BLaER1 treated with 17β-estradiol and CSF1 and Interleukin-3, amounts not matched to agents 10 nM and 100 nM (cell line): ENCODE measurements around the gene MIER1.

ENCODE experiments used
- H3K27ac ChIP-seq, 11 experiments: shearing (Covaris generic); formaldehyde crosslinking; 2 replicates each; pipeline ENCODE4 v1.8.1; 2022
- H3K27me3 ChIP-seq, 11 experiments: shearing (Covaris generic); formaldehyde crosslinking; 2 replicates each; pipeline ENCODE4 v1.8.1; 2022
- H3K36me3 ChIP-seq, 11 experiments: shearing (Covaris generic); formaldehyde crosslinking; 2 replicates each; pipeline ENCODE4 v1.8.1; 2022
- H3K4me1 ChIP-seq, 10 experiments: shearing (Covaris generic); formaldehyde crosslinking; 2 replicates each; pipeline ENCODE4 v1.8.1; 2022
- H3K4me2 ChIP-seq, 11 experiments: shearing (Covaris generic); formaldehyde crosslinking; 2 replicates each; pipeline ENCODE4 v1.8.1; 2022
- H3K4me3 ChIP-seq, 10 experiments: shearing (Covaris generic); formaldehyde crosslinking; 2 replicates each; pipeline ENCODE4 v1.8.1; 2022
- H3K9ac ChIP-seq, 11 experiments: shearing (Covaris generic); formaldehyde crosslinking; 2 replicates each; pipeline ENCODE4 v1.8.1; 2022
- H3K9me3 ChIP-seq, 11 experiments: shearing (Covaris generic); formaldehyde crosslinking; replicated peaks in 1 of 11; 2 replicates each; pipeline ENCODE4 v1.8.1; 2022
- H4K20me1 ChIP-seq, 11 experiments: shearing (Covaris generic); formaldehyde crosslinking; 2 replicates each; pipeline ENCODE4 v1.8.1; 2022
- Cebpa-rat ChIP-seq, 11 experiments: shearing (Covaris generic); IDR thresholded peaks; 2 replicates each; pipeline ENCODE4 v1.8.1; 2022

The MIER1 gene

DNA sequence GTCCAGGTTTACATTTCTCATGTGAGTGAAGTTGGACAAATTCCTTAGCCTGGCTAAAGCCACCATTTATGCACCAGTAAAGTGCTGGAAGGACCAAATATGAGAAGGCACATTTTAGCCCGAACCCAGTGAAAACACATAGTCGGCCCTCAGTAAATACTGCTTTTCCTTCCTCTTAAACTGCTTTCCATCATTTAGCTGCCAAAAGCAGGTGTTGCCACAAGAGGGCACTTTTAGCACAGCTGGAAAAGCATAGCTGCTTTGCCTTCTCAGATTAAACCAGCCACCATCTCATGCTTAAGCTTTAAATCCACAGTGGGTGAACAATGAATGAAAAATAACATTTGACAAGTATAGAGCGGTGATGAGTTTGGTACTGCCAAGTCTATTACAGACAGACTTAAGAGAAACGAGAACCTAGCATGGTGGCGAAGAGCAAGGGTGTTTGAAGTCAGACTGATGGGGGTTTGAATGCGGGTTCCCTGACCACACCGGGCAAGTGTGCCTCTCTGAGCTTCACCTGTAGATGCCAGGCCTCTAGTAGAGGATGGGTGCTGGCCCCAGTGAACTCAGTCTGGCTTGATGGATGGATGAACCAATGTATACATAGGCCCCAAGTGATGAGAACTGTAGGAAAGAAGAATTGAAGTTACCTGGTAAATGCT lies 71.4 kb downstream of the MIER1 start:
- no peak for TF ChIP-seq Cebpa-rat (IDR thresholded peaks at IDR 0.05)
- H3K4me2 ChIP-seq: peak overlapping the region in 2 of 11 experiments; percentile 38 to 41; a peak in 3 of 22 replicates
- H3K27me3 ChIP-seq: no peaks in the 10 kb centered on the region
- no peaks in the 10 kb centered on the region for H3K9me3 ChIP-seq
- H3K4me3 ChIP-seq: no peak overlapping the region
- H3K36me3 ChIP-seq: peaks cover 6 to 52% (median 32%) of the 10 kb centered on the region in 11 experiments; a peak in 18 of 22 replicates
- no peaks in the 10 kb centered on the region; a peak in 1 of 22 replicates for H4K20me1 ChIP-seq
- peaks cover 5 to 13% (median 9%) of the 10 kb centered on the region in 10 experiments; a peak in 14 of 20 replicates for H3K4me1 ChIP-seq
- no peak overlapping the region for H3K27ac ChIP-seq
- no peak overlapping the region for H3K9ac ChIP-seq

DNA sequence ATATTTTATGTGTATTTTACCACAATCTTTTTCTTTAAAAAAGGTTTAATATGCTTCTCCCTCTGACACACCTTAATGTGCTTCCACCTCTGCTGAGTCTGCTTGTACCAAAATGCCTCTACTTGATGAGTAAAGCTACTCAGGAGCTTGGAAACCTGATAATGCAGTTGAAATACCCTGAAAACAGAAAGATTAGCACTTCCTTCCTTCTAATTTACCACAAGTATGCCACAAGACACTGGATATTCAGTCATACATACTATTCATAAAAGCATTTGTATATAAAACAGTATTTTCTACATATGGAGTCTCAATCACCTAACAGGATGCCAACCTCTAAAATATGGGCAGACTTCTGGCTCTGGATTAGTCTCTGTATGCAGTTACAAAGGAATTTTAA lies 74.2 kb downstream of the MIER1 start:
- no peaks in the 10 kb centered on the region for H3K27me3 ChIP-seq
- H3K4me1 ChIP-seq: peaks cover 5 to 13% (median 9%) of the 10 kb centered on the region in 10 experiments; a peak in 14 of 20 replicates
- peak overlapping the region in 5 of 11 experiments; percentile 13 to 33 (median 22); a peak in 6 of 22 replicates for H3K4me2 ChIP-seq
- H3K27ac ChIP-seq: no peak overlapping the region
- no peaks in the 10 kb centered on the region for H4K20me1 ChIP-seq
- peaks cover 24 to 66% (median 50%) of the 10 kb centered on the region in 11 experiments for H3K36me3 ChIP-seq
- no peak for TF ChIP-seq Cebpa-rat (IDR thresholded peaks at IDR 0.05)
- no peak overlapping the region for H3K9ac ChIP-seq
- H3K4me3 ChIP-seq: no peak overlapping the region
- H3K9me3 ChIP-seq: no peaks in the 10 kb centered on the region

DNA sequence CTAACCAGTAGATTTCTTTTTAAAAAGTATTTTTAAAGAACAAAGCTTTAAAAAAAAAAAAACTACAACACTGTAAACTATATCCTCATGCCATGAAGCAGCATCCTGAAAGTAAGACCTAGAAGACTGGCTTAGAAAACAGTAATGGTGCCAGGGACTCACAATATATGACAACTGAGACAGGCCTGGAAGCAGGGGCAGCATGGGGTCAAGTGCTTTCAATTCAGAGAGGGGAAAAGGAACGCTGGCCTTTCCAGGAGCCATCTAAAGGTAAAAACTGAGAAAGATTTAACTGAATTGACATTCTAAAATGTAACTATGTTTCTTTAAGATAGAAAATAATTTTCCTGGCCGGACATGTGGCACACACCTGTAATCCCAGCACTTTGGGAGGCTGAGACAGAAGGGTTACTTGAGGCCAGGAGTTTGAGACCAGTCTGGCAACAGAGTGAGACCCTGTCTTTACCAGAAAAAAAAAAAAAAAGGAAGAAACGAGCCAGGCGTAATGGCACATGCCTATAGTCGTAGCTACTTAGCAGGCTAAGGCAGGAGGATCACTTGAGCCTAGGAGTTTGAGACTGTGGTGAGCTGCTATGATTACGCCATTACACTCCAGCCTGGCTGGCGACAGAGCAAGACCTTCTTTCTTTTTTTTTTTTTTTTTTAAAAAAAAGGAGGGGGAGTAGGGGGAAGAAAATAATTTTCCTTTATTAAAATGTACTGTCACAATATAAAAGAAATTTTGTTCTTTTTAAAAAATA lies 75.0 kb downstream of the MIER1 start:
- Histone ChIP-seq H3K4me3 (no peak overlapping the region), H3K4me1 (peaks cover 5 to 13% (median 9%) of the 10 kb centered on the region in 10 experiments; a peak in 14 of 20 replicates), H4K20me1 (no peaks in the 10 kb centered on the region; a peak in 1 of 22 replicates), H3K27me3 (no peaks in the 10 kb centered on the region), H3K4me2 (no peak overlapping the region), H3K9me3 (no peaks in the 10 kb centered on the region), H3K36me3 (peaks cover 32 to 75% (median 55%) of the 10 kb centered on the region in 11 experiments), H3K9ac (no peak overlapping the region), H3K27ac (no peak overlapping the region)
- no peak for TF ChIP-seq Cebpa-rat (IDR thresholded peaks at IDR 0.05)

DNA sequence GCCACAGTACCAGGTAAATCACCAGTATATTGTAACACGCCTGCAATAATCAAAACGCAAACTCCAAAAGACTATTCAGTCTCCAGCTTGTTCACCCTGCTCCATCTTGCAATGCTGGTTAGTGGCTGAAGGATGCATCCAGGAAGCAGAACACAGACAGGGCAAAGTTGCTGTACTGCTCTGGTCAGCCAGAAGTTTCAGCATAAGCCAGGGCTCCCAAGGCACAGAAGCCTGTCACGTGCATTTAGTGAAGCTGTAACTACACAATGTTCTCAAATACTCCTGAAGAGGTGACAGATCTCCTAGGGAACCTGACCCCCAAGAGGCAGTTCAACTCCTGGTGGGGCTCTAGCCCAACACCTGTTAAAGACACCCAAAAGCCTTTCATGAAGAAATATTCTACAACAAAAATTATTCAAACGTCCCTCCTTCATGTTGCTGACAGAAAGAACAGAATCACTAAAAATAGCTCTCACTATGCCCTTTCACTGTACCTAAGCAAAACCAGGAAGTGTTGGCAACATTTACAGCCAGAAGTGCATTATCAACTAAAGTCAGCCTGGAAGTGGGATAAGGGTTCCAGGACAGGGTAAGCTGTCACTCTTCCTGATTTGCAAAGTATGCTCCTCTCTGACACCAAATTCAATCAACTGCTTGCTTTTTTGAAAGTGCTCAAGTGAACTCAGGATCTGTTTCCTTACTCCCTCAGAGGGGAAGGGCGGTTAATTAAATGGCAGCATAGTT lies 77.1 kb downstream of the MIER1 start:
- H3K27ac ChIP-seq: no peak overlapping the region
- no peak for TF ChIP-seq Cebpa-rat (IDR thresholded peaks at IDR 0.05)
- no peak overlapping the region for H3K4me2 ChIP-seq
- no peaks in the 10 kb centered on the region for H3K9me3 ChIP-seq
- H3K9ac ChIP-seq: no peak overlapping the region
- peaks cover 51 to 88% (median 73%) of the 10 kb centered on the region in 11 experiments for H3K36me3 ChIP-seq
- peaks cover 0 to 13% (median 8%) of the 10 kb centered on the region in 10 experiments; a peak in 13 of 20 replicates for H3K4me1 ChIP-seq
- H4K20me1 ChIP-seq: no peaks in the 10 kb centered on the region; a peak in 2 of 22 replicates
- H3K27me3 ChIP-seq: no peaks in the 10 kb centered on the region
- no peak overlapping the region for H3K4me3 ChIP-seq

DNA sequence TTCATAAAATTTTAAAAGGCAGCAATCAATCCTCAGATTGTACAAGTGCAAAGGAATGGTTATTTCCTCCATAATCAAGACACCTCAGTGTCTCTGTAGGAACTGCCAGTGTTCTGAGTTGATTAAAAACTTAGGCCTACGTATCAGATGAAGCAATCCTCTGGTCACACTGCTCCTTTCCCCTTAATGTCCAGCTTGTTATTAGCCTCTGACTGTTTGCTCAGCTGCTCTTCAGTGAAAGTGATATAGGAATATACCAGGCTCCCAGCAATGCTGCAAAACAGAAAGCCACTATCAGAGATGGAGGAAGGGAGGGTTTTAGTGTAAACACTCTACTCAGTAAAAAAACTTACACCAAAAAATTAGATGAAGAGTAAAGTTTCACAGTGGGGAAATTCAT lies 79.4 kb downstream of the MIER1 start:
- no peaks in the 10 kb centered on the region for H3K9me3 ChIP-seq
- H3K4me2 ChIP-seq: no peak overlapping the region
- H4K20me1 ChIP-seq: peaks cover 0 to 4% (median 0%) of the 10 kb centered on the region in 11 experiments; a peak in 2 of 22 replicates
- TF ChIP-seq Cebpa-rat (IDR thresholded peaks at IDR 0.05): no peak
- H3K4me3 ChIP-seq: no peak overlapping the region
- H3K27me3 ChIP-seq: no peaks in the 10 kb centered on the region
- no peak overlapping the region for H3K27ac ChIP-seq
- H3K9ac ChIP-seq: no peak overlapping the region
- H3K4me1 ChIP-seq: peaks cover 0 to 8% (median 3%) of the 10 kb centered on the region in 10 experiments; a peak in 10 of 20 replicates
- H3K36me3 ChIP-seq: peaks cover 59 to 93% (median 83%) of the 10 kb centered on the region in 11 experiments

DNA sequence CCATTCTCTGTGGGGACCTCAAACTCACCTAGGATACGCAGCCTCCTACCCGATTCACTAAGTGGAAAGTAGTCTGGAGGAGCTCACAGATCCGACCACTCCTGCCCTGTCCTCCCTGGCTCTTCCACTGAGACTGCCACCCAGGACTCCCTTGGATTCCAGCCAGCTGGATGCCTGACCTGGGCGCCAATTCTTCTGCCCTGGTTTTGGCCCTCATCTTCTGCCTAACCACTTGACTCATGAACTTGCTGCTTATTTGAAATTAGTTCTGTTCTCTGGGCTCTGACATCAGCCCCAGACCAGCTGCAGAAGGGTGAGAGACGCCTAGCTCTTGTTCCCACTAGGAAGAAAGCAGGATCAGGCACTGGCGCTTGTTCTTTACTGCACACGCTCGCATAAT lies 80.3 kb downstream of the MIER1 start:
- H3K36me3 ChIP-seq: peaks cover 68 to 97% (median 88%) of the 10 kb centered on the region in 11 experiments
- H4K20me1 ChIP-seq: peaks cover 0 to 4% (median 0%) of the 10 kb centered on the region in 11 experiments; a peak in 2 of 22 replicates

DNA sequence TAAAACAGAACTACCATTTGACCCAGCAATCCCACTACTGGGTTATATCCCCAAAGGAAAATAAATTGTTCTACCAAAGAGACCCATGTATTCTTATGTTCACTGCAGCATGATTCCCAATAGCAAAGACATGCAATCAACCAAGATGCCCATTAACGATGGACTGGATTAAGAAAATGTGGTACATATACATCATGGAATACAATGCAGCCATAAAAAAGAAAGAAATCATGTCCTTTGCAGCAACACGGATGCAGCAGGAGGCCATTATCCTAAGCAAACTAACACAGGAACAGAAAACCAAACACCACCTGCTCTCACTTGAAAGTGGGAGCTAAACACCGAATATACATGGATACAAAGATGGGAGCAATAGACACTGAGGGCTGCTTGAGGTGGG lies 85.0 kb downstream of the MIER1 start:
- Histone ChIP-seq H3K9ac (no peak overlapping the region), H3K27me3 (no peaks in the 10 kb centered on the region), H3K9me3 (peaks cover 0 to 10% (median 6%) of the 10 kb centered on the region in 11 experiments; a peak in 12 of 22 replicates), H3K4me3 (no peak overlapping the region), H3K27ac (no peak overlapping the region), H3K4me2 (no peak overlapping the region), H4K20me1 (peaks cover 0 to 4% (median 0%) of the 10 kb centered on the region in 11 experiments; a peak in 2 of 22 replicates), H3K4me1 (no peaks in the 10 kb centered on the region), H3K36me3 (peaks cover 74 to 93% (median 86%) of the 10 kb centered on the region in 11 experiments)
- no peak for TF ChIP-seq Cebpa-rat (IDR thresholded peaks at IDR 0.05)

More for the DNA sequence above, 80.3 kb downstream of the MIER1 start:
- H3K27me3 ChIP-seq: no peaks in the 10 kb centered on the region
- H3K9me3 ChIP-seq: peaks cover 0 to 4% (median 0%) of the 10 kb centered on the region in 11 experiments; a peak in 4 of 22 replicates
- no peak overlapping the region for H3K4me2 ChIP-seq
- no peak overlapping the region for H3K4me3 ChIP-seq
- no peaks in the 10 kb centered on the region; a peak in 1 of 20 replicates for H3K4me1 ChIP-seq
- H3K9ac ChIP-seq: no peak overlapping the region
- no peak overlapping the region for H3K27ac ChIP-seq
- no peak for TF ChIP-seq Cebpa-rat (IDR thresholded peaks at IDR 0.05)

DNA sequence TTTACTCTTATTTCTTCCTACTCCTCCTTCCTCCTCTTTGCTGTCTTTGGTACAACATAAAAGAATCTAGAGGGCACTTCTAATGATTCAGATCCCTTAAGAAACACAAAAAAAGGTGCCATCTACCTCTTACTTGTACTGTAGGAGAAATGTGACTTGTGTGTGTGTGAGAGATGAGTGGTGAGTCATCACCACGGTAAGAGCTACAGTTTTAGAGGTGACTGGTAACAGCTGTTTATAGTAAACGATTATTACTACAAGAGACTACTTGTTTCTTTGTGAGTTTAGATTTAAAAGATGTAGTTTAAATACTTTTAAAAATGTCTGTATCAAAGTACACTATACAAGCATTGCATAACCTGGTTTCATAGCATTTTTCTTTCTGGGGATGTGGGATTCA lies 88.8 kb downstream of the MIER1 start:
- no peak overlapping the region for H3K9ac ChIP-seq
- peaks cover 47 to 89% (median 74%) of the 10 kb centered on the region in 11 experiments for H3K36me3 ChIP-seq
- no peaks in the 10 kb centered on the region for H3K27me3 ChIP-seq
- no peaks in the 10 kb centered on the region for H3K4me1 ChIP-seq
- TF ChIP-seq Cebpa-rat (IDR thresholded peaks at IDR 0.05): no peak
- no peak overlapping the region for H3K4me3 ChIP-seq
- H3K27ac ChIP-seq: no peak overlapping the region
- no peak overlapping the region for H3K4me2 ChIP-seq
- H3K9me3 ChIP-seq: peaks cover 5 to 17% (median 12%) of the 10 kb centered on the region in 11 experiments; a peak in 18 of 22 replicates
- H4K20me1 ChIP-seq: no peaks in the 10 kb centered on the region
